Stimulated activated naive CD8-positive, alpha-beta T cell treated with anti-CD3 and anti-CD28 coated beads, Interleukin-15, Interleukin-2, amounts not matched to agents 100 U/mL and 50 U/mL, for 24 hours (primary cell): Measurements from ENCODE around the gene CELF1.

Experiments
- ATAC-seq: fragments of 150-1000 bp; cut with Tn5 transposase; one replicate; pipeline ENCODE4 v1.10.0; 2021
- DNase-seq: peaks from one replicate; pipeline ENCODE4 v3.0.0; 2021

Gene CELF1

GRCh38 chr11:47443817-47444216, 109.1 kb downstream of the CELF1 start:
- DNase-seq (no peak), ATAC-seq (no peak)

GRCh38 chr11:47443028-47443700, 109.8 kb downstream of the CELF1 start:
- no peak for ATAC-seq
- DNase-seq, result no peak

- DNase-seq (no peak), ATAC-seq (no peak)
Measured at GRCh38 chr11:47442514-47442913, 110.4 kb downstream of the CELF1 start.

GRCh38 chr11:47441421-47441820, 111.5 kb downstream of the CELF1 start:
- ATAC-seq, result no peak
- DNase-seq, result no peak

GRCh38 chr11:47440054-47440476, 112.9 kb downstream of the CELF1 start:
- no peak for ATAC-seq
- no peak for DNase-seq

GRCh38 chr11:47438721-47439120, 114.2 kb downstream of the CELF1 start:
- ATAC-seq, result no peak
- DNase-seq, result no peak

- ATAC-seq (no peak), DNase-seq (no peak)
Measured at GRCh38 chr11:47437746-47438418, 115.0 kb downstream of the CELF1 start.

GRCh38 chr11:47437218-47437745, 115.7 kb downstream of the CELF1 start:
- DNase-seq, result no peak
- no peak for ATAC-seq

GRCh38 chr11:47436726-47437125, 116.2 kb downstream of the CELF1 start:
- DNase-seq (no peak), ATAC-seq (no peak)

GRCh38 chr11:47435687-47436086, 117.2 kb downstream of the CELF1 start:
- ATAC-seq, result no peak
- DNase-seq, result no peak

GRCh38 chr11:47434011-47434786, 118.7 kb downstream of the CELF1 start:
- ATAC-seq, result no peak
- no peak for DNase-seq

- no peak for ATAC-seq
- DNase-seq, result no peak
Measured at GRCh38 chr11:47433157-47433556, 119.8 kb downstream of the CELF1 start.

GRCh38 chr11:47431356-47432083, 121.4 kb downstream of the CELF1 start:
- DNase-seq, result no peak
- ATAC-seq, result no peak

- ATAC-seq (no peak), DNase-seq (no peak)
Measured at GRCh38 chr11:47430524-47430923, 122.4 kb downstream of the CELF1 start.

- DNase-seq (peak; percentile 99), ATAC-seq (peak; percentile 96)
Measured at GRCh38 chr11:47426062-47426956, 126.6 kb downstream of the CELF1 start, which contains the start of gene PSMC3. TSS of gene PSMC3 (minus strand) at chr11:47426439. CDS start at chr11:47426279, 160 bp downstream.

- no peak for ATAC-seq
- no peak for DNase-seq
Measured at GRCh38 chr11:47425611-47426010, 127.3 kb downstream of the CELF1 start.

- ATAC-seq (no peak), DNase-seq (no peak)
Measured at GRCh38 chr11:47418454-47419259, 134.3 kb downstream of the CELF1 start.

- no peak for ATAC-seq
- DNase-seq, result no peak
Measured at GRCh38 chr11:47417712-47418111, 135.2 kb downstream of the CELF1 start.

- ATAC-seq (no peak), DNase-seq (no peak)
Measured at GRCh38 chr11:47415949-47416472, 136.9 kb downstream of the CELF1 start.
